Spleen (tissue), 7 donors: ENCODE results near the gene CNN2.

Source experiments
- POLR2A ChIP-seq, 3 donors: fragments of 450-650 bp; IDR thresholded peaks; one replicate each; pipeline ENCODE4 v1.5.1; 2017; ENCODE audit warnings: antibody characterized with exemption in 3 of 3, mild to moderate bottlenecking in 1 of 3
- TF ChIP-seq, protein P1 (sequence below), 11 experiments: fragments of 200-600 bp in 7 of 11; fragments of 450-650 bp in 4 of 11; sonication (generic) in 4 of 11; IDR thresholded peaks in 8 of 11; conservative IDR thresholded peaks in 3 of 11; 1 replicate in 7 of 11; 2 replicates in 4 of 11; pipeline versions ENCODE4 v1.4.0 to v1.8.0; 2016 to 2021; ENCODE audit warnings: antibody characterized with exemption in 11 of 11, inconsistent platforms in 4 of 11, mild to moderate bottlenecking in 1 of 11
- donor health status: DM: no; HTN: no; CAD: no; lungs with moderate emphysema.
- donor health status: DM: no; HTN: no; CAD: no.
- donor health status: DM: no; HTN: no; CAD: no.

DNA sequence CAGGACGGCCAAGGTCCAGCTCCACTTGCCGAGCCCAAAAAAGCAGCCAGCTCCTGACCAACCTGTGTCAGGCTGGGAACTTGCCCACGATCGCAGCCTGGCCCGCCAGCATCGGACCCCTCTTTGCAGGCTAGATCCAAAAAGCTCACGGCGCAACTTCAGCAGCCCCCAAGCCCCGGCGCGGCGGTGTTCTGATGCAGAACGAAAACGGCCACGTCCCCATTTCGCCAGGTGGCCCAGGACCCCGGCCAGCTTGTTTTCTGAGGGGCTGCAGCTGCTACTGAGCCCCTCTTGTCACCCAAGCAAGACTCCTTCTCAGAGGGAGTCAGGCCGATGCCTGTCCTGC lies 6.8 kb upstream of the CNN2 start:
- TF ChIP-seq POLR2A (IDR thresholded peaks at IDR 0.05): no peak
- TF ChIP-seq, protein P1, sequence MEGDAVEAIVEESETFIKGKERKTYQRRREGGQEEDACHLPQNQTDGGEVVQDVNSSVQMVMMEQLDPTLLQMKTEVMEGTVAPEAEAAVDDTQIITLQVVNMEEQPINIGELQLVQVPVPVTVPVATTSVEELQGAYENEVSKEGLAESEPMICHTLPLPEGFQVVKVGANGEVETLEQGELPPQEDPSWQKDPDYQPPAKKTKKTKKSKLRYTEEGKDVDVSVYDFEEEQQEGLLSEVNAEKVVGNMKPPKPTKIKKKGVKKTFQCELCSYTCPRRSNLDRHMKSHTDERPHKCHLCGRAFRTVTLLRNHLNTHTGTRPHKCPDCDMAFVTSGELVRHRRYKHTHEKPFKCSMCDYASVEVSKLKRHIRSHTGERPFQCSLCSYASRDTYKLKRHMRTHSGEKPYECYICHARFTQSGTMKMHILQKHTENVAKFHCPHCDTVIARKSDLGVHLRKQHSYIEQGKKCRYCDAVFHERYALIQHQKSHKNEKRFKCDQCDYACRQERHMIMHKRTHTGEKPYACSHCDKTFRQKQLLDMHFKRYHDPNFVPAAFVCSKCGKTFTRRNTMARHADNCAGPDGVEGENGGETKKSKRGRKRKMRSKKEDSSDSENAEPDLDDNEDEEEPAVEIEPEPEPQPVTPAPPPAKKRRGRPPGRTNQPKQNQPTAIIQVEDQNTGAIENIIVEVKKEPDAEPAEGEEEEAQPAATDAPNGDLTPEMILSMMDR (IDR thresholded peaks at IDR 0.05 in 8 of 11, conservative IDR thresholded peaks at IDR 0.05 in 3 of 11): no peak
